K562 (cell line): ENCODE measurements around the gene ASGR2. TPM values are rescaled to one million over a fixed set of nuclear protein-coding genes. Genes with fewer than 3 reads are reported as not detected.

Source experiments
- ATAC-seq: fragments of 200-7000 bp; cut with Tn5 transposase; 3 replicates; pipeline ENCODE4 v1.9.1; 2020; ENCODE audit warnings: moderate library complexity
- BruUV-seq: library from RNA; stranded (reverse); fragments of 400-500 nt; replicated peaks from 2 replicates; lab custom pipeline; 2021; lab: Mats Ljungman, UMichigan
- CTCF ChIA-PET: fragments of 300-600 bp; formaldehyde crosslinking; extraction: SDS; loops from one replicate; lab custom pipeline; 2021; ENCODE audit warnings: low intra/inter-chr PET ratio; lab: Yijun Ruan, JAX
- POLR2A ChIA-PET: fragments of 300-600, 350-650 bp; sonication (Branson Sonifier 250); formaldehyde crosslinking; extraction: SDS; loops from one replicate; lab custom pipeline; 2021; ENCODE audit warnings: antibody characterized with exemption, inconsistent platforms; lab: Yijun Ruan, JAX
- DNase-seq, 4 experiments: peaks; one replicate each; pipeline versions ENCODE4 v3.0.0 to v3.0.0-alpha.2; 2011 to 2018; ENCODE audit warnings: low spot score in 3 of 4, mixed read lengths in 3 of 4; ENCODE audit errors: extremely low read depth in 1 of 4
- FAIRE-seq: peaks from 2 replicates; lab custom pipeline; 2011; peaks lifted over from hg19 to GRCh38; lab: Jason Lieb, UNC
- H2AFZ ChIP-seq: 2 replicates; pipeline ENCODE4 v1.6.0; 2011; ENCODE audit warnings: low read depth, low read length, control low read depth, inconsistent platforms
- H3K27ac ChIP-seq: fragments of 200-600 bp; 3 replicates; pipeline ENCODE4 v1.8.0; 2011; ENCODE audit warnings: low read depth, mild to moderate bottlenecking, control low read depth, inconsistent platforms, low read length, moderate library complexity, mixed read lengths; ENCODE audit errors: extremely low read depth
- H3K27me3 ChIP-seq, 2 experiments: fragments of 300-600 bp in 1 of 2; 2 replicates in 1 of 2; 3 replicates in 1 of 2; pipeline versions ENCODE4 v1.6.0 to v1.8.0; 2011; ENCODE audit warnings: inconsistent platforms in 2 of 2, low read length in 2 of 2, mild to moderate bottlenecking in 1 of 2, mixed read lengths in 1 of 2, moderate library complexity in 1 of 2; ENCODE audit not compliant: control insufficient read depth in 2 of 2, insufficient read depth in 2 of 2
- H3K36me3 ChIP-seq: fragments of 300-600 bp; 3 replicates; pipeline ENCODE4 v1.8.0; 2011; ENCODE audit warnings: mild to moderate bottlenecking, low read length, inconsistent platforms; ENCODE audit not compliant: control insufficient read depth, insufficient read depth
- H3K4me1 ChIP-seq, 2 experiments: fragments of 200-600 bp in 1 of 2; replicated peaks in 1 of 2; 2 replicates in 1 of 2; 3 replicates in 1 of 2; pipeline versions ENCODE4 v1.5.1 to v1.8.0; 2011; ENCODE audit warnings: inconsistent platforms in 2 of 2, low read length in 2 of 2, mild to moderate bottlenecking in 1 of 2, mixed read lengths in 1 of 2, moderate library complexity in 1 of 2; ENCODE audit not compliant: control insufficient read depth in 2 of 2, insufficient read depth in 2 of 2
- H3K4me2 ChIP-seq: 2 replicates; pipeline ENCODE4 v1.6.1; 2011; ENCODE audit warnings: low read length, control low read depth, inconsistent platforms, mixed read lengths; ENCODE audit not compliant: insufficient read depth
- H3K4me3 ChIP-seq: fragments of 200-600 bp; sonication (generic), shearing (Covaris generic); 2 replicates; pipeline ENCODE4 v1.5.1; 2016; ENCODE audit warnings: control low read depth, inconsistent platforms
- H3K79me2 ChIP-seq: fragments of 200-600 bp; 3 replicates; pipeline ENCODE4 v1.8.0; 2011; ENCODE audit warnings: low read length, inconsistent platforms; ENCODE audit not compliant: control insufficient read depth, insufficient read depth
- H3K9ac ChIP-seq, 2 experiments: 2 replicates each; pipeline versions ENCODE4 v1.6.0 to v1.6.1; 2011; ENCODE audit warnings: low read depth in 2 of 2, low read length in 2 of 2, control low read depth in 1 of 2, inconsistent platforms in 1 of 2, mild to moderate bottlenecking in 1 of 2, mixed read lengths in 1 of 2; ENCODE audit not compliant: insufficient read depth in 1 of 2
- H3K9me1 ChIP-seq: one replicate; pipeline ENCODE4 v1.6.0; 2011; ENCODE audit warnings: inconsistent platforms, mild to moderate bottlenecking, low read length, moderate library complexity; ENCODE audit not compliant: control insufficient read depth, insufficient read depth
- H3K9me3 ChIP-seq: replicated peaks from 2 replicates; pipeline ENCODE4 v1.5.1; 2011; ENCODE audit warnings: low read depth, low read length, inconsistent platforms; ENCODE audit not compliant: control insufficient read depth, insufficient read depth
- H4K20me1 ChIP-seq: replicated peaks from 2 replicates; pipeline ENCODE4 v1.6.1; 2011; ENCODE audit warnings: low read length, inconsistent platforms, mixed read lengths; ENCODE audit not compliant: control insufficient read depth, insufficient read depth
- WGBS: fragments of 100-300 bp; shearing (Covaris generic); methylation state at CpG from one replicate; pipeline ENCODE4 v1.1.6; 2016; ENCODE audit warnings: low coverage, mixed read lengths; ENCODE audit not compliant: insufficient coverage; ENCODE audit errors: missing lambda C conversion rate; 5-methylcytosine and 5-hydroxymethylcytosine counted together
- in situ Hi-C: fragments of 300-500 bp; cut with MboI; formaldehyde crosslinking; loops from 4 replicates; pipeline ENCODE4 v1.15.0; 2018; ENCODE audit warnings: inconsistent platforms, mixed read lengths
- intact Hi-C: fragments of 100-400 bp; cut with micrococcal nuclease; formaldehyde crosslinking; loops from 2 replicates; pipeline ENCODE4 v1.14.2; 2022
- polyA plus RNA-seq, 8 experiments: library from polyadenylated mRNA; depleted of rRNA in 4 of 8; stranded (reverse) in 5 of 8; unstranded in 3 of 8; fragments of >200 nt; fragmentation: Nextera tagmentation in 2 of 8; fragmentation: Illumina TruSeq in 1 of 8; extraction: Ambion mirVana in 2 of 8; extraction: Trizol in 1 of 8; gene quantifications; 2 replicates each; pipeline versions ENCODE4 v1.2.1 to v1.2.3, GENCODE V29; 2011 to 2014; ENCODE audit warnings: inconsistent platforms in 1 of 8, missing spikeins in 1 of 8
- total RNA-seq, 7 experiments: library from RNA; depleted of rRNA in 6 of 7; stranded (reverse); fragments of >200 nt in 6 of 7; fragmentation: Illumina TruSeq in 2 of 7; extraction: Trizol in 2 of 7; gene quantifications; 2 replicates each; pipeline versions ENCODE4 v1.2.1 to v1.2.3, GENCODE V29; 2011 to 2021; ENCODE audit warnings: low replicate concordance in 1 of 7
- TF ChIP-seq, protein P1 (sequence below), 2 experiments: fragments of 450-650 bp; formaldehyde crosslinking in 1 of 2; IDR thresholded peaks; 2 replicates each; pipeline versions ENCODE4 v1.4.0 to v1.6.1; 2014 to 2020; ENCODE audit warnings: mild to moderate bottlenecking in 2 of 2, borderline replicate concordance in 1 of 2, low read depth in 1 of 2
- TF ChIP-seq, protein P2 (sequence below): sonication (generic); formaldehyde crosslinking; IDR thresholded peaks from 2 replicates; pipeline ENCODE4 v1.8.1; 2023; ENCODE audit warnings: mild to moderate bottlenecking, missing genetic modification reagents, moderate library complexity

ASGR2 gene
- total and polyA plus RNA-seq, 9 of the 15 experiments (the other 6 are each of a cell fraction or from before 2014, with no cell fraction given) = not detected

DNA sequence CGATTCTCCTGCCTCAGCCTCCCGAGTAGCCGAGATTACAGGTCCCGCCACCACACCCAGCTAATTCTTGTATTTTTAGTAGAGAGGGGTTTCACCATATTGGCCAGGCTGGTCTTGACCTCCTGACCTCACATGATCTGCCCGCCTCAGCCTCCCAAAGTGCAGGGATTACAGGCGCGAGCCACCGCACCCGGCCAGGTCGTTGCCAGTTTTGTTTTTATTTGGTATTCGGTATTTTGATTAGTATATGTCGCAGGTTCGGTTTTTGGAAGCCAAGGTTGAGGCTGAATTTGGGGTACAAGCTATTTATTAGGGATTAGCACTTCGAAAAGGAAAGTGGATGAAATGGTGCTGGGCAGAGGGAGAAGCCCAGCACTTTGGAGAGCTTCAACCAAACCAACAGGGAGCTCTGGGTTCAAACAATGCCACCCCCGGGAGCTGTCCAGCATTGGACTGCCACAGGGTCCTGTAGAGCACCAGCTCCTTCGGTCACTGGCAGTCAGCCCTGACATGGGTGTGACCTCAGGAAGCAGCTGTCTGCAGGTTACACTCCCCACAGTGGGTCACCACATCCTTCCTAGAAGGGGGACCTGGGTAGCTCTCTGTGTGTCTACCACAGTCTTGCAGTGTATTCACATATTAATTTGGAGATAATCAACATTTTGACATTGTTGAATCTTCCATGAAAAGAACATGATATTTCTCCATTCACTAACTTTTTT is 33.1 kb downstream of the ASGR2 start:
- ATAC-seq (no peak), FAIRE-seq (no peak), DNase-seq (no peak)
- H3K9ac ChIP-seq = no peak overlapping the region
- H3K9me1 ChIP-seq = no peaks in the 10 kb centered on the region
- H2AFZ ChIP-seq = no peak overlapping the region
- H3K79me2 ChIP-seq = no peaks in the 10 kb centered on the region
- no peaks in the 10 kb centered on the region; a peak in 1 of 5 replicates for H3K4me1 ChIP-seq
- H4K20me1 ChIP-seq = no peaks in the 10 kb centered on the region
- no peaks in the 10 kb centered on the region for H3K9me3 ChIP-seq
- BruUV-seq = no TSS peak
- H3K36me3 ChIP-seq = no peaks in the 10 kb centered on the region
- in situ Hi-C loops = no loop called here
- H3K4me3 ChIP-seq = no peak overlapping the region
- H3K4me2 ChIP-seq = no peak overlapping the region
- TF ChIP-seq, protein P1, sequence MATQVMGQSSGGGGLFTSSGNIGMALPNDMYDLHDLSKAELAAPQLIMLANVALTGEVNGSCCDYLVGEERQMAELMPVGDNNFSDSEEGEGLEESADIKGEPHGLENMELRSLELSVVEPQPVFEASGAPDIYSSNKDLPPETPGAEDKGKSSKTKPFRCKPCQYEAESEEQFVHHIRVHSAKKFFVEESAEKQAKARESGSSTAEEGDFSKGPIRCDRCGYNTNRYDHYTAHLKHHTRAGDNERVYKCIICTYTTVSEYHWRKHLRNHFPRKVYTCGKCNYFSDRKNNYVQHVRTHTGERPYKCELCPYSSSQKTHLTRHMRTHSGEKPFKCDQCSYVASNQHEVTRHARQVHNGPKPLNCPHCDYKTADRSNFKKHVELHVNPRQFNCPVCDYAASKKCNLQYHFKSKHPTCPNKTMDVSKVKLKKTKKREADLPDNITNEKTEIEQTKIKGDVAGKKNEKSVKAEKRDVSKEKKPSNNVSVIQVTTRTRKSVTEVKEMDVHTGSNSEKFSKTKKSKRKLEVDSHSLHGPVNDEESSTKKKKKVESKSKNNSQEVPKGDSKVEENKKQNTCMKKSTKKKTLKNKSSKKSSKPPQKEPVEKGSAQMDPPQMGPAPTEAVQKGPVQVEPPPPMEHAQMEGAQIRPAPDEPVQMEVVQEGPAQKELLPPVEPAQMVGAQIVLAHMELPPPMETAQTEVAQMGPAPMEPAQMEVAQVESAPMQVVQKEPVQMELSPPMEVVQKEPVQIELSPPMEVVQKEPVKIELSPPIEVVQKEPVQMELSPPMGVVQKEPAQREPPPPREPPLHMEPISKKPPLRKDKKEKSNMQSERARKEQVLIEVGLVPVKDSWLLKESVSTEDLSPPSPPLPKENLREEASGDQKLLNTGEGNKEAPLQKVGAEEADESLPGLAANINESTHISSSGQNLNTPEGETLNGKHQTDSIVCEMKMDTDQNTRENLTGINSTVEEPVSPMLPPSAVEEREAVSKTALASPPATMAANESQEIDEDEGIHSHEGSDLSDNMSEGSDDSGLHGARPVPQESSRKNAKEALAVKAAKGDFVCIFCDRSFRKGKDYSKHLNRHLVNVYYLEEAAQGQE (IDR thresholded peaks at IDR 0.05; ENCODE audit: borderline replicate concordance) = peak; percentile 58
- TF ChIP-seq, protein P1 (CRISPR knock-in tag; IDR thresholded peaks at IDR 0.05; ENCODE audit: low read depth) = no peak
- TF ChIP-seq, protein P2, sequence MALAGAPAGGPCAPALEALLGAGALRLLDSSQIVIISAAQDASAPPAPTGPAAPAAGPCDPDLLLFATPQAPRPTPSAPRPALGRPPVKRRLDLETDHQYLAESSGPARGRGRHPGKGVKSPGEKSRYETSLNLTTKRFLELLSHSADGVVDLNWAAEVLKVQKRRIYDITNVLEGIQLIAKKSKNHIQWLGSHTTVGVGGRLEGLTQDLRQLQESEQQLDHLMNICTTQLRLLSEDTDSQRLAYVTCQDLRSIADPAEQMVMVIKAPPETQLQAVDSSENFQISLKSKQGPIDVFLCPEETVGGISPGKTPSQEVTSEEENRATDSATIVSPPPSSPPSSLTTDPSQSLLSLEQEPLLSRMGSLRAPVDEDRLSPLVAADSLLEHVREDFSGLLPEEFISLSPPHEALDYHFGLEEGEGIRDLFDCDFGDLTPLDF (CRISPR knock-in tag) = no peak
- POLR2A ChIA-PET = interaction anchor here (0.6 kb wide), 1 partner anchor 113 kb away, joined by 3 read pairs; no protein-coding TSS in a partner anchor
- no peak overlapping the region for H3K27ac ChIP-seq
- 12% methylated on average over 15 of the region's 16 CpGs for WGBS
- H3K27me3 ChIP-seq = peaks cover 5 to 25% of the 10 kb centered on the region in 2 experiments; a peak in 3 of 5 replicates
- CTCF ChIA-PET = no interaction called here
- intact Hi-C loops = no loop called here
